NCI-H187 (cell line): Measurements from ENCODE around the gene IRS2.

Source experiments
- DNase-seq, 2 experiments: peaks; one replicate each; lab custom pipeline; 2025; lab: John Stamatoyannopoulos, UW

Gene IRS2

DNA sequence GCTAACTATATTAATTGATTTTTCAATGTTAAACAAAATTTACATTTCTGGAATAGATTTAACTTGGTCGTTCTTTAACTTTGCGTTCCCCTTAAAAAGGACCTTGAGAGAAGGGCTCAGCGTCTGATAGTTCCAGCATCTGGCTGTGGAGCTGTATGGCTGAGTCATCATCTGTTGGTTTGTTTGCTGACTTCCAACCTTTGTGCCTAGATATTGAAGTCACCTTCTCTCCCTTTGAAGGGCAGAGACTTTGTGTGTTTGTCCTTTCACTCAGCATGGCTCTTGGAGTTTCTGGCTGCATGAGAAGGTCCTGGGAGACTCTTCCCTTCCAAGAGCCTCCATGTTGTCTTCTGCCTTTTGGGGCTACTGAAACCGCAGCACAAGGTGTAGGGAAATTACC lies 16.6 kb upstream of the IRS2 start:
- no peak for DNase-seq

DNA sequence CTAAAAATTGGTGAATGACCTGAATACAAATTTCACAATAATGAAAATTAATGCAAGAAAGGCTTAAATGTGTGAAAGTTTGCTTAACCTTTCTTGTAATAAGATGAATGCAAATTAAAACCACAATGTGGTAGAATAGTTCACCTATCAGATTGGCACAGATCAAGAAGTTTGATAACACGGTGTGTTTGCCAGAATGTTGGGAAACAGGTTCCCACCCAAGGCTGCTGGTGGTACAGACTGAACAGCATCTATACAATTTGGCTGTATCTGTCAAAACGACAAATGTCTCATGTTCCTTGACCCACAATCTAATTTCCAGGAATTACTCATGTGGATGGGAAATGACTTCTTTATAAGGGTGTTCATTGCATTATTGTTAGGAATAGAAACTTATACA lies 8.6 kb upstream of the IRS2 start:
- no peak for DNase-seq

DNA sequence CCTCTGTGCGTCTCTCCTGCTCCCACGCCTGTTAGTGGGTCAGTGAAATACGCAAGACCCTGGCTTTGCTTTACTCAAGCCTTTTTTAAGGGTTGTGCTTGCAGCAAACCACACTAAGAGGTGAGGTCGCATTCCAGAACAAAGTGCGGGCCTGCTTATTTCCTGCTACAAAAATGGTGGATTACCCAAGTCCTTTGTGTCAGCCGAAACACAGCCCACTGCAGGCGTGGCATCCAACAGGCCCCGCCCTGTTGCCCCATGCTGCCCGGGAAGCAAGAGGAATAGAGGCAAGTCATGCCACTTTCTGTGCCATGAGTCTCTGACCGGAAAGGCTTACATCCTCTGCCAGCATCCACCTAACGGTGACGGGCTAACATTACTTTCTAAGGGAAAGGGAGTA lies 7.7 kb upstream of the IRS2 start:
- no peak for DNase-seq

DNA sequence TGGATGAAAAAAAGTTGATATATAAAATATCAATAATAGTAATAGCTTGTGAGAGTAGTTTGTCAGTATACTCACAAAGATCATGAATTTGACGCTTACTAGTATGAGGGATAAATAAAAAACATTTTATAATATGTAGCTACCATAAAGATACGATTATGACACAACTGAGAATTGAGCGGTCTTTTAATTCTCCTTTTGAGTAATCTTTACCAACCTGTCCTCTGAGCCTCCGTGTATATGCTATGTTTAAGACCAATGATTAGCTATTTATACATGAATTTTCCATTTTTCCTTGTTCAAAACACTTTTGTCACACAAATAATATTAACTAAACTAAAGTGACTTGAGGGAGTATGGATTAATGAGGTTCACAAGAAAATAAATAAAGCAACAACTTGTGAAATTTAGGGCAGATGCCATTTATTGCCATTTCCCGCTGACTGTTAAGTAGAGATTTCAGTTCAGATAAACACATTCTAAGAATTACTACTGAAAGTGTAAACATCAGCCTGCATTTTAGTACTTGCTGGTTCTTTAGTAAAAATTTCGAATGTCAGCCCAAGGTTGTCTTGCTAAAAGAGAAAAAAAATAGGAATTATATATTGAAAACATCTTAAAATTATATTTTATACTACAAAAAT lies 6.2 kb upstream of the IRS2 start:
- DNase-seq: no peak

DNA sequence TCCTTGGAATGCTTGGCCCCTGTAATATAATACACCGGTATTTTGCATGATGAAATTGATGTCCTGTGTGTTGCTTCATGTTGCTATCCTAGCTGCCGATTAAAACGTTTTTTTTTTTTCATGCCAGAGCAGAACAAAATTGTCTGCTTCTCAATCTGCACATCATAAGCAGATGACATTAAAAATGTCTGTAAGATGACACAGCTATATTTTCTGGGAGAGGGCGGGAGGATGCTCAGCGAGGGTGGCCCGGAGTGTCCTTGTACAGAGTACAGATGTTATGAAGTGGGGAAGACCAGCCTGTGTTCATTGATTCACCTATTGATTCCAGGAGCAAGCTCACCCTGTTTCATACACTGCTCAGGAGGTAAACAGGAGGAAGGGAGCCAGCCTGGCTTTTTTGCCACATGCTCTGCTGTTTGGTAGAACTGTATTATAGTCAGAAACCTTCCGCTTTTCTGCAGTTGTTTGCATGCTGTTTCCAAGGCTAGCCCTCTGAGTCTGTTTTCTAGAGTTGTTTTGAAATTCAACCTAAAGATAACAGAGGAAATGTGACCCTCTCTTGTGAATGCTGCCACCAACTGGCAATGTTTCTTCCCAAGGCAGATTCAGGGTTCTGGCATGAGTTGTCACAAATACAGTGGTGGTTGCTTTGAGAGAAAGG lies 4.7 kb upstream of the IRS2 start:
- peak; percentile 45 to 50 for DNase-seq

DNA sequence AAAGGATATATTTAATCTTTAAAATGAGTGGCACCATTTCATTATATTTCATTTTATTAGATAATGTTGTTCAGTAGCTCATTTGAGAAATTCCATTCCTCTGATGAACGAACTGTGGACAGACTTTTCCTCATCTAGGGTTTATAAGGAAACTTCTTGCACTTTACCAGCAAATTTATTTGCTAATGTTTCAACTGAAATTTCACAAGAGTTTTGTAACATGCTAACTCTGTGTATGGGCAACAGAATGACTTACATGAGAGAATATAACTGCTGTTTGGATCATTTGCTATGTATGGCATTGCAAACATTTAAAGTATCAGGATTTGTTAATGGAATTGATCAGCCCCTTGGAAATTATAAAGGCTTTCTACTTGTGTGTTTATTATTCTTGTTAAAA lies 3.7 kb upstream of the IRS2 start:
- DNase-seq: no peak

DNA sequence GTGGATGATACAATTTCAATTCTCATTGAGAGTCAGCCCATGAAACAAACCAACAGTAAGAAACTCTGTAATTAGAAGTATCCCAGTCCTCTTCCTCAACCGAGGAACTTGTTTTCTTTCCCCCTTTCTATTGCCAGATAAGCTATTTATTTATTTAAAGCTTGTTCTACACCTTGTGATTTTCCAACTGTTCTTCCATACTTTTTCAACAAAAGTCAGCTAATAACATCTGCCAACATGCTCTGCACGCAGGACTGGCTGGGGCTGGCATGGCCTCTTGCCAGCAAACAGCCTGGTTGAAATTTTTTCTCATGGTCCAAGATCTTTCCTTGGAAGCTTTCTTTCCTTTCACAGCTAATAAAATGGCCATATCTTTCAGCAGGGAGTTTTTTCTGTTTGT lies 2.9 kb upstream of the IRS2 start:
- no peak for DNase-seq

DNA sequence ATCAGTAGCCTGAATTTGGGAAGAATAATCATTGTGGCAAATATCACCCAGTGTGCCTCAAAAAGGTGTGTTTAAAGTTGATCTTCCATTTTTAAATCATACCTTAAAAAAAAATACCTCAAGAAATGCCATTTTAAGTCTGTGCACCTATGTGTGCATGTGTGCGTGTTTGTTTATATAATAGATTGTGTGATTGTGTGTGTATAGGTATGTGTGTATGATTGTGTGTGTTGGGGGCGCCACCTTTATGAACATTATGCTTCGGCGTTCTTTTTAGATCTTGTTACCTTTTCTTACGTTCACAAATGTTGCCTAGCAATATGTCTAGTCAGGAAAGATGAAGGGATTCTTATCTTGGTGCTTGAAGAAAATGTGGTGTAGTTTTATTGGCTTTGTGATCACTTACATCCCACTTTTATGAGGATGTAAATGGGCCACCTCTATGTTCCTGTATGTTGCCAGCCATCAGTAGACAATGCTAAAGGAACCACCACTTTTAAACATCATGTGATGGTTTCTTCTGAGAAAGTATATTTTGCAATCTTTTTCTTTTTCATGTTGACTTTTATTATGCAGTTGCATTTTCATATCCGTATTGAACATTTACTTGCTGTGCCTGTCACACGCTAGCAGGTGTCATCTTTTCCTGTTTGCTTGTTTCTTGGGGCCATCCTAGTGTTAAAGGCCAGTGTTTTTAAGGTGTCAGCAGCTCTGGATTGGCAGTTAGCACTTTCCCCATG lies 2.2 kb upstream of the IRS2 start:
- DNase-seq: no peak

DNA sequence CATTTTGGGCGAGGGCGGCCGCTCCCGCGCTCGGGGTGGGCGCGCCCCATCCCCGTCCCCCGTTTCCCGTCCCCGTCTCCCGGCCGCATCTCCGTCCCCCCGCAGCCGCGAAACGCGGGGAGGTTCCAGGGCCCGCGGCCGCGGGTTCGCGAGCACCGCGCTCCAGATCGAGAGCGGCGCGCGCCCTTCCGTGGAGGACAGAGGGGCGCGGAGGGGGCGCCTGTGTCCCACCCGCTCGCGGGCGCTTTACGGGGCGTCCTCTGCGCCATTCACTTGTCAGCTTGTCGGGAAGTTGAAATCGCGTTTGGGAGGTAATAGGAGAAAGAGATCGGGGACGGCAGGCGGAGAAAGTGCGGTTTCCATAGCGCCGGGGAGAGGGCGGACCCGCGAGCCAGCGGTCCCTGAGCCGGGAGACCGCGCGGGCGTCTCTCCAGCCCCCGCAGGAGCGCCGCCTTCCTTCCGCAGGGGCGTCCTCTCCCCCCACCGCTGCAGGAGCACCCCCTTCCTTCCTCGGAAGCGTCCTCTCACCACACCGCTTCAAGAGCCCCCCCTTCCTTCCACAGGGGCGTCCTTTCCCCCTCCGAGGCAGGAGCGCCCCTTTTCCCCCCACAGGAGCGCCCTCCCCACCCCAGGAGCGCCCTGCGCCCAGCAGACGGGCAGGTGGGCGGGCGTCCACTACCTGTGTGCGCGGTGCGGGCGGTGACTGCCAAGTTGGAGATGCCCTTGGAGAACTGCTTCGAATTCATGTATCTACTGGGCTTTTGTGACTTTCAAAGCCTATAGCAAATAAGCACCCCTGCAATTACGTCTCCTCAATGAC lies 962 bp upstream of the IRS2 start:
- peak; percentile 51 to 55 for DNase-seq

DNA sequence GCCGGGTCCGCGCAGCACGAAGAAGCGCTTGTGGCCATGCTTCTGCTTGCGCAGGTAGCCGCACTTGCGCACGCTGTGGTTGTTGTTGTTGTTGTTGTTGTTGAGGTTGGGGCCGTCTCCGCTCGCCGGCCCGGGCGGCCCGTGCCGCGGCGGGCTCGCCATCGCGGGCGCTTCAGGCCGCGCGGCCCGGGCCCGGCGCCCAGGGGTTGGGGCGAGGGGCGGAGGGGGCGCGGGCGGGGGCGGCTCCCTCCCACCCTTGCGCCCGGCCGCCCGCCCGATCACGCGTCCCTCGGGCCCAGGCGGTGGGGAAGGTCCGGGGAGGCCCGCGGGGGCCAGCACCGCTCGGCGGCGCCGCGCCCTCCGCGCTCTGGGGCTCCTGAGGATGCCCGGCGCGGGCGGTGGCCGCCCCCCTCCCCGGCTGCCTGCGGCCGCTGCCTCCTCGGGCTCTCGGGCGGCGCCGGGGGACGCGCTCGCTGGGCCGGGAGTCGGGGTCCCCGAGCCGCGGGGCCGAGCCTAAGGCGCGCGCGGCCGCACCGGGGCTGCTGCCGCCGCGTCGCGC lies 412 bp downstream of the IRS2 start:
- no peak for DNase-seq

DNA sequence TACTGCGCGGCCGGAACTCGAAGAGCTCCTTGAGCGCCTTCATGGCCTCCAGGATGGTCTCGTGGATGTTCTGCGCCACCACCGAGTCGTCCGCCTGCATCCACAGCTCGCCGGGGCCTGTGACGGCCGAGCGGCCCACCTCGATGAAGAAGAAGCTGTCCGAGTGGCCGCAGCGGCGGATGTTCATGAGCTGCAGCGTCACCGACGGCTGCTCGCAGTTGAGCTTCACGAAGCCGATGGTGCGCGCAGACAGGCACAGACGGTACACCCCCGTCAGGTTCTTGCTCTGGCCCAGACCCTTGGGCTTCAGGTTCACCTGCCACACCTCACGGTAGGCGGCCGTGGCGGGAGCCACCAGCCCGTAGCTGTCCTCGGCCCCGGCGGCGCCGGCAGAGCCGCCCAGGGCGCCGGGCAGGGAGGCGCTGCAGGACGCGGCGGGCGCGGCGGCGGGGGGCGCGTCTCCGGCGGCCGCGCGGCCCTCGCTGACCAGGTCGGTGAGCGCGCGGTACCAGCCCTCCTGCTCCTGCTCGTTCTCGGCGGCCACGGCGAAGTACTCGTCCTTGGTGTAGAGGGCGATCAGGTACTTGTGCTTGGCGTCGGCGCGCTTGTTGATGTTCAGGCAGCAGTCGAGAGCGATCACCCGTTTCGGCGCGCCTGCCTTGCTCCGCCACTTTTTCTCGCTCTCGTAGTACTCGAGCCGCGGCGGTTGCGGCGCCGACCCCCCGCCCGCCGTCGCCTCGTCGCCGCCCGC lies 1.1 kb downstream of the IRS2 start:
- peak in 1 of 2 experiments; percentile 45 for DNase-seq

DNA sequence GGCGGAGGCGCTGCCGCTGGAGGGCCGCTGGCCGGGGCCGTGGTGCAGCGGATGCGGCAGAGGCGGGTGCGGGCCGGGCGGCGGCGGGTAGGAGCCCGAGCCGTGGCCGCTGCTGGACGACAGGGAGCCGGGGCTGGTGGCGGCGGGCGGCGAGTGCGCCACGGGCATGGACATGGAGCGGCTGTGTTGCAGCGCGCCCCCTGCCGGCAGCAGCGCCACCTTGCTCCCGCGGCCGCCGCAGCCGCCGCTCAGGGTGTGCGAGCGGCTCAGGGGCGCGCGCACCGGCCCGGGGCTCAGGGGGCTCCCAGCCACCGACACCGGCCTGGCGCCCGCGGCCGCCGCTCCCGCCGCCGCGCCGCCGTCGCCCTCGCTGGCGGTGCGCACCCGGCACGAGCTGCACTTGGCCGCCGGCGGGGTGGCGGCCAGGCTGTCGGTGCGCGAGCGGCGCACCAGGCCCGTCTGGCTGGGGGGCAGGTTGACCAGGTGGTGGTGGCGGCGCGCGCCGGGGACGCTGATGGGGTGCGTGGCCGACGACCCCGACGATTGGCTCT lies 1.7 kb downstream of the IRS2 start:
- DNase-seq: peak; percentile 52 to 77

DNA sequence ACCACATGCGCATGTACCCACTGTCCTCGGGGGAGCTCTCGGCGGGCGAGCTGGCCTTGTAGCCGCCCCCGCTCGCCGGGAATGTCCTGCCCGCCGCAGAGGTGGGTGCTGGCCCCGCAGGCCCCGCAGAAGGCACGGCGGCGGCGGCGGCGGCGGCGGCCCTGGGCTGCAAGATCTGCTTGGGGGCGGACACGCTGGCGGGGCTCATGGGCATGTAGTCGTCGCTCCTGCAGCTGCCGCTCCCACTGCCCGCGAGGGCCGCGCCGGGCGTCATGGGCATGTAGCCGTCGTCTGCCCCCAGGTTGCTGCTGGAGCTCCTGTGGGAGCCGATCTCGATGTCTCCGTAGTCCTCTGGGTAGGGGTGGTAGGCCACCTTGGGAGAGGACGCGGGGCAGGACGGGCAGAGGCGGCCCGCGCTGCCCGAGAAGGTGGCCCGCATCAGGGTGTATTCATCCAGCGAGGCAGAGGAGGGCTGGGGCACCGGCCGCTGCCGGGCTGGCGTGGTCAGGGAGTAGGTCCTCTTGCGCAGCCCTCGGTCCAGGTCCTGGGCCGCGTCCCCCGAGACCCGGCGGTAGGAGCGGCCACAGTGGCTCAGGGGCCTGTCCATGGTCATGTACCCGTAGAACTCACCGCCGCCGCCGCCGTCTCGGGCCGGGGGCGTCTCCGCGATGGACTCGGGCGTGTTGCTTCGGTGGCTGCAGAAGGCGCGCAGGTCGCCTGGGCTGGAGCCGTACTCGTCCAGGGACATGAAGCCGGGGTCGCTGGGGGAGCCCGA lies 2.4 kb downstream of the IRS2 start:
- DNase-seq: no peak

DNA sequence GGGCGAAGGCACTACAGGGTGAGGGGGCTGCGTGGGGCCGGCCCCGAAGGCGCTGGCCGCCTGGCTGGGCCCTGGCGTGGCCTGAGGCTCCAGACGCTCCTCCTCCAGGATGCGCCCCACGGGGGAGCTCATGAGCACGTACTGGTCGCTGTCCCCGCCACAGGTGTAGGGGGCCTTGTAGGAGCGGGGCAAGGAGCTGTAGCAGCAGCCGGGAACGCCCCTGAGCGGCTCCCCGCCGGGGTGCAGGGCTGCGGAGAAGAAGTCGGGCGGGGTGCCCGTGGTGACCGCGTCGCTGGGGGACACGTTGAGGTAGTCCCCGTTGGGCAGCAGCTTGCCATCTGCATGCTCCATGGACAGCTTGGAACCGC lies 3.0 kb downstream of the IRS2 start:
- DNase-seq: no peak

DNA sequence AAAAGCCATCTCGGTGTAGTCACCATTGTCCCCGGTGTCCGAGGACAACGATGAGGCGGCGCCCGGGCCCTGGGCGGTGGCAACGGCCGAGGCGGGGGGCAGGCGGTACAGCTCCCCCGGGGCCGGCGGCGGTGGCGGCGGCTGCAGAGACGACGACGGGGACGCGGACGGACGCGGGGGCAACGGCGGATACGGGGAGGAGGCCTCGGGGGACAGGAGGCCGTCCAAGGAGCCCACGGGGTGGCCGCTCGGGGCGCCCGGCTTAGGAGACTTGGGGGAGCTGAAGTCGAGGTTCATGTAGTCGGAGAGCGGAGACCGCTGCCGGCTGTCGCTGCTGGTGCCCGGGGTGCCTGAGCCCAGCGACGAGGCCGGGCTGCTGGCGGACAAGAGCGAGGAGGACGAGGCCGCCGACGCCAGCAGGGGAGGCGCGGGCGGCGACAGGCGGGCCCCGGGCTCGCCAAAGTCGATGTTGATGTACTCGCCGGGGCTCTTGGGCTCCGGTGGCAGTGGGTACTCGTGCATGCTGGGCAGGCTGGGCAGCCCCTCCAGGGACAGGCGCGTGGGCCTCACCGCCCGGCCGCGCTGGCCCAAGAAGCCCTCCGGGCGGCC lies 3.5 kb downstream of the IRS2 start:
- no peak for DNase-seq

DNA sequence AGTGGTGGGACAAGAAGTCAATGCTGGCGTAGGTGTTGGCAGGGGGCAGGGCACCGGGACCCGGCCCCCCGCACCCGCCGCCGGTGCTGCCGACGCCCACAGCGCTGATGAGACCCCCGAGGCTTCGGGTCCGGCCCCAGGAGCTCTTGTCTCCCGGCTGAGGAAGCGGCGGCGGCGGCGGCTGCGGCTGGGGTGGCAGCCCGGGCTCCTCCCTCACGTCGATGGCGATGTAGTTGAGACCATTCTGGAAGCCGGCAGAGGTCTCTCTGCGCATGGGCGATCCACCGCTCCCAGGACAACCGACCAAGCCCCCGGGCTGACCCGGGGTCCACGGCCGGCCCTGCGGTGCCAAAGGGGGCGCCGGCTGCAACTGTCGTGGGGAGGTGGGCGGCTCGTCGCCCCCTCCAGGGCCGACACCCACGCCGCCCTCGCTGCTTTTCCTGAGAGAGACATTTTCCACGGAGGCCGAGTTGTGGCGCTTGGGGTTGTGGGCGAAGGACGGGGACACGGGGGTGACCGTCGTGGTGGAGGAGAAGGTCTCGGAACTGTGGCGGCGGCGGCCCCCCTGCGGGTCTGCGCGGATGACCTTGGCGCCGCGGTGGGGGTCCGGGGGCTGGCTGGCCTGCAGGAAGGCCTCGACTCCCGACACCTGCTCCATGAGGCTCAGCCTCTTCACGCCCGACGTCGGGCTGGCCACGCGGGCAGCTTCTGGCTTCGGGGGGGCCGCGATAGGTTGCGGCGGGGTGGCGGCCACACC lies 4.1 kb downstream of the IRS2 start:
- no peak for DNase-seq

DNA sequence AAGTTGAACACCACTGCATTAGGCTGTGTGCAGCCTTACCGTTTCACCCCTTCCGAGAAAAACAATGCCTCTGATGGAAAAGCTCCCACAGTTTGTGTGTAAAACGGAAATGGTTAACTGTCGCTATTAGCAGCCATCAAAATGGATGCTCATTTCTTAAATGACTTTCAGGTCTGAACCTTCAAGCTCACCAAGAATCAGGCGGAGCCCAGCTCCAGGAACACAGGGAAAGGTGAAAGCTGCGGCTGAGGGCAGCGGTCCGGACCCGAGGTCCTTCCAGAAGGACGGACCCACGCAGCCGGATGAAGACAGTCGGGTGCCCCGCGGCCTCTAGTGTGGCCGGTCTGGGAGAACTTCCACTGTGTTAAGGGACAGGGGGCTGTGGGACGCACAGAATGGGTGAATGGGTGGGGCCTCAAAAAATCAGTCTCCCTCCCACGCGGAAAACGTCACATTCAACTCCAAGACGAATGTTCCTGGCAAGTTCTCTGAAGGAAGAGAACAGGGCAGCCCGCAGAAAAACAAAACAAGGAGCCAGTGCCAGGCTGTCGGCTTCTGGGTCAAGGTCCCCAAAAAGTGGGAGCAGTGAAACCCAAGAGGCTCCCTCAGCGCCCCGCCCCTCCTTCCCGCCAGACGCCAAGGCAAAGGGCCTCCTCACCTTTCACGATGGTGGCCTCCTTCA lies 4.9 kb downstream of the IRS2 start:
- DNase-seq: no peak

DNA sequence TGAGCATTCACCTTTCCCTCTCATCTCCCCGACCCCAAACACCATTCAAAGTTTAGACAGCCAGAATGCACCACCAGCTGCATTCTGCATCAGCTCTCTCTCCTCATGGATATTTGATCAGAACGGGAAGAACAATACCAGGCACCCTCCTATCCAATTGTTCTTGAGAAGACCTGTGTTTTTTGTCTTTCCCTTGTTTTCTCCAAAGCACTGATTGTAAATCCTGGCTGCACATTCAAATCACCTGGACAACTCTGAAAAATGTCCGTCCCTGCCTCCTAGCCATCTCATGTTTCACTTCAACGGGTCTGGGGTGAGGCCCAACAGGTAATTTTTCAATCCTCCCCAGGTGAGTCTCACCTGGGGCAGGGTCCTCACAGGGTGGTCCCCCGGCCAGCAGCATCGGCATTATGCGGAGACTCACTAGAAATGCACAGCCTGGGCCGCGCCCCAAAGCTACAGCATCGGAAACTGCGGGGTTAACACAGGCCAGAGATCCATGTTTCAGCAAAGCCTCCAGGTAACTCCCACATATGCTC lies 5.5 kb downstream of the IRS2 start:
- DNase-seq: no peak
